Small intestine (tissue), 7 donors: ENCODE results near the gene MACO1. TPM values are rescaled to one million over a fixed set of nuclear protein-coding genes. Genes with fewer than 3 reads are reported as not detected.

ENCODE experiments used
- DNase-seq, 2 donors: peaks; one replicate each; pipeline versions ENCODE4 v3.0.0 to v3.0.0-alpha.2; 2013
- FAIRE-seq: peaks from 2 replicates; lab custom pipeline; 2012; peaks lifted over from hg19 to GRCh38; lab: Jason Lieb, UNC
- H3K27ac ChIP-seq, 3 donors: one replicate each; pipeline ENCODE4 v1.5.1; 2013; ENCODE audit warnings: low read length in 2 of 3, mild to moderate bottlenecking in 2 of 3, control low read depth in 1 of 3, inconsistent platforms in 1 of 3, low read depth in 1 of 3, moderate library complexity in 1 of 3
- H3K27me3 ChIP-seq, 3 donors: one replicate each; pipeline ENCODE4 v1.6.1; 2013; ENCODE audit warnings: low read length in 3 of 3, inconsistent platforms in 1 of 3; ENCODE audit not compliant: control insufficient read depth in 3 of 3, insufficient read depth in 3 of 3
- H3K36me3 ChIP-seq, 3 donors: one replicate each; pipeline ENCODE4 v1.6.1; 2013; ENCODE audit warnings: low read length in 3 of 3, inconsistent platforms in 1 of 3, low read depth in 1 of 3, mild to moderate bottlenecking in 1 of 3, moderate library complexity in 1 of 3; ENCODE audit not compliant: control insufficient read depth in 3 of 3, insufficient read depth in 2 of 3
- H3K4me1 ChIP-seq, 3 donors: one replicate each; pipeline ENCODE4 v1.6.1; 2013; ENCODE audit warnings: low read length in 2 of 3, inconsistent platforms in 1 of 3, low read depth in 1 of 3, mild to moderate bottlenecking in 1 of 3, moderate library complexity in 1 of 3; ENCODE audit not compliant: control insufficient read depth in 3 of 3, insufficient read depth in 2 of 3
- H3K4me3 ChIP-seq, 3 donors: one replicate each; pipeline ENCODE4 v1.5.1; 2013; ENCODE audit warnings: low read length in 3 of 3, control low read depth in 1 of 3, inconsistent platforms in 1 of 3, low read depth in 1 of 3, mild to moderate bottlenecking in 1 of 3, moderate library complexity in 1 of 3
- H3K9me3 ChIP-seq, 2 donors: one replicate each; pipeline ENCODE4 v1.6.1; 2013; ENCODE audit warnings: low read depth in 1 of 2, low read length in 1 of 2; ENCODE audit not compliant: control insufficient read depth in 2 of 2, insufficient read depth in 1 of 2
- WGBS, 3 donors: extraction: QIAGEN DNeasy Blood & Tissue Kit; methylation state at CpG; one replicate each; pipeline ENCODE4 v1.1.7; 2013; 5-methylcytosine and 5-hydroxymethylcytosine counted together
- polyA plus RNA-seq, 4 donors: library from polyadenylated mRNA; stranded (reverse) in 3 of 4; unstranded in 1 of 4; fragments of 200-250 nt in 3 of 4; fragments of 120-200 nt in 1 of 4; gene quantifications; one replicate each; pipeline versions ENCODE4 v1.2.1 to v1.2.3, GENCODE V29; 2013
- donor health status: healthy with polysubstance abuse.
- donor health status: control.
- donor health status: control.
- donor health status: Bipolar disorder and iron deficiency.
- donor health status: healthy.

Gene MACO1
- polyA plus RNA-seq, 4 donors, result 8.1 to 18.6 (median 9.7) TPM

- Histone ChIP-seq H3K27ac (no peak overlapping the region), H3K4me1 (peaks cover 4 to 53% (median 28%) of the 10 kb centered on the region in 3 donors), H3K36me3 (peaks cover 0 to 16% (median 0%) of the 10 kb centered on the region in 3 donors), H3K9me3 (no peaks in the 10 kb centered on the region), H3K27me3 (no peaks in the 10 kb centered on the region), H3K4me3 (no peak overlapping the region)
- 81 to 84% (median 84%) methylated on average over 3 of the region's 3 CpGs for WGBS, 3 donors
- DNase-seq, result no peak
- no peak for FAIRE-seq
Measured at GRCh38 chr1:25545767-25546166, 115.1 kb downstream of the MACO1 start.

GRCh38 chr1:25546193-25546592 lies 115.5 kb downstream of the MACO1 start:
- DNase-seq (no peak), FAIRE-seq (no peak)
- WGBS, 3 donors, result 90 to 100% (median 92%) methylated on average over 1 of the region's 1 CpG

GRCh38 chr1:25548601-25549000 lies 117.9 kb downstream of the MACO1 start:
- H3K4me1 ChIP-seq, result peaks cover 4 to 44% (median 28%) of the 10 kb centered on the region in 3 donors
- H3K36me3 ChIP-seq, result peaks cover 0 to 16% (median 0%) of the 10 kb centered on the region in 3 donors
- peak overlapping the region in 2 of 3 donors; percentile 62 to 78 for H3K27ac ChIP-seq
- no peaks in the 10 kb centered on the region for H3K27me3 ChIP-seq
- DNase-seq (no peak), FAIRE-seq (no peak)
- WGBS, 3 donors, result 47 to 73% (median 54%) methylated on average over 4 of the region's 4 CpGs
- H3K4me3 ChIP-seq, result no peak overlapping the region
- H3K9me3 ChIP-seq, result no peaks in the 10 kb centered on the region

More at GRCh38 chr1:25546193-25546592, 115.5 kb downstream of the MACO1 start:
- Histone ChIP-seq H3K36me3 (peaks cover 0 to 16% (median 0%) of the 10 kb centered on the region in 3 donors), H3K27me3 (no peaks in the 10 kb centered on the region), H3K9me3 (no peaks in the 10 kb centered on the region), H3K4me1 (peaks cover 4 to 55% (median 28%) of the 10 kb centered on the region in 3 donors), H3K4me3 (no peak overlapping the region), H3K27ac (no peak overlapping the region)

- Histone ChIP-seq H3K27ac (peak overlapping the region; percentile 27 to 83 (median 78)), H3K4me1 (peaks cover 6 to 39% (median 28%) of the 10 kb centered on the region in 3 donors), H3K9me3 (no peaks in the 10 kb centered on the region), H3K27me3 (no peaks in the 10 kb centered on the region), H3K4me3 (no peak overlapping the region), H3K36me3 (peaks cover 0 to 24% (median 0%) of the 10 kb centered on the region in 3 donors)
- peak; percentile 74 to 76 for DNase-seq
- 20 to 38% (median 23%) methylated on average over 19 of the region's 19 CpGs for WGBS, 3 donors
- no peak for FAIRE-seq
Measured at GRCh38 chr1:25549273-25550154, 118.8 kb downstream of the MACO1 start.

Other genes with a start within 250 kb of the MACO1 start
- 100 to 1,000 TPM in 2 of 4 donors, 10 to 100 TPM in 2; 68.6 to 136 (median 93.1) TPM for gene SYF2, start 198.4 kb upstream of the MACO1 start, polyA plus RNA-seq
- 100 to 1,000 TPM in 2 of 4 donors, 10 to 100 TPM in 2; 56.7 to 291 (median 108) TPM for gene RSRP1, start 183.4 kb upstream of the MACO1 start, polyA plus RNA-seq
- gene RHD, start 158.4 kb upstream of the MACO1 start, polyA plus RNA-seq, result under 1 TPM in 1 of 4 donors, not detected in 3; 0.93 TPM
- 10 to 100 TPM; 45.9 to 77.6 (median 63.7) TPM for gene TMEM50A, start 92.6 kb upstream of the MACO1 start, polyA plus RNA-seq
- gene RHCE, start 10.1 kb upstream of the MACO1 start, polyA plus RNA-seq, result under 1 TPM in 2 of 4 donors, not detected in 2; 0.06 to 0.46 TPM
- 10 to 100 TPM in 3 of 4 donors, 1 to 10 TPM in 1; 9.5 to 23.3 (median 15.6) TPM for gene LDLRAP1, start 112.7 kb downstream of the MACO1 start, polyA plus RNA-seq
- 10 to 100 TPM in 1 of 4 donors, 1 to 10 TPM in 2, under 1 TPM in 1; 0.67 to 12.1 (median 3.4) TPM for gene MAN1C1, start 185.9 kb downstream of the MACO1 start, polyA plus RNA-seq